Breast epithelium (tissue), 3 donors: ENCODE measurements around the gene AFAP1.

Source experiments
- POLR2A ChIP-seq: fragments of 450-650 bp; IDR thresholded peaks from one replicate; pipeline ENCODE4 v1.6.1; 2016; ENCODE audit warnings: antibody characterized with exemption, mild to moderate bottlenecking, moderate library complexity
- POLR2AphosphoS5 ChIP-seq, 3 donors: sonication (generic); formaldehyde crosslinking; IDR thresholded peaks; one replicate each; pipeline ENCODE4 v1.6.1; 2017; ENCODE audit warnings: antibody characterized with exemption in 3 of 3
- TF ChIP-seq, protein P1 (sequence below), 3 donors: fragments of 450-650 bp; IDR thresholded peaks; one replicate each; pipeline ENCODE4 v1.5.1; 2016 to 2017; ENCODE audit warnings: antibody characterized with exemption in 3 of 3, mild to moderate bottlenecking in 3 of 3, moderate library complexity in 3 of 3

DNA sequence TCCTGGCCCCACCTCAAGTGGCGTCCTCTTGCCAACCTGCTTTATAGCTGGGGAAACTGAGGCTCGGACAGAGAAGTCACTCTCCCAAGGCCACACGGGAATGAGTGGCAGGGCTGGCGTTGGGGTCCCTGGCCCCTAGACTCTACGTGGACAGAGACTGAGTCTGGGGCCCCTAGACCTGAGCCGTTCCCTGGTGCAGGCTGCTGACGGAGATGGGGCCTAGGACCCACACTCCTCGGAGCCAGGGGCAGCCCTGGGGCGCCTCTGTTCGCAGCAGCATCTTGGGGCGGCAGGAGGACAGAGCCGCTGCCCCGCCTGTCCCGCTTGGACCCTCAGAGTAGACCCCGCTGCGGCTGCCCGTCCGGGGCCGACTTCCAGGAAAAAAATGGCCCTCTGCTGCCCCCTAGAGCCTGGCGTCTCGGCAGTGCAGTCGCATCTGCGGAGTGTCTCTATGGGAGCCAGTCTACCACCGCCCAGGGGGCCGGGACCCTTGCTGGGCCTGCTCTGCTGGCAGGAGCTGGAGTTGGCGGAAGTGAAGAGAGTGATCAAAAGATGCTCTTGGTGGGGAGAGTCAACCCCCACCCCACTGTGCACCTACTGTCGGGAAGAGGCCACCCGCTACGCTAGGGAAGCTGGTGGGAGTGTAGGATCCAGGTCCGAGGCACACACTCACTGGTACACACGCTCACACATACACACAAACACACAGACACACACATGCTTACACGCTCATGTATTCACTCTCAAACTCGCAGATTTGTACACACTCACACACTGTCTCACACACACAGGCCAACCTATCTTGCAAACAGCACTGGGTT is 220.1 kb downstream of the AFAP1 start:
- TF ChIP-seq, protein P1, sequence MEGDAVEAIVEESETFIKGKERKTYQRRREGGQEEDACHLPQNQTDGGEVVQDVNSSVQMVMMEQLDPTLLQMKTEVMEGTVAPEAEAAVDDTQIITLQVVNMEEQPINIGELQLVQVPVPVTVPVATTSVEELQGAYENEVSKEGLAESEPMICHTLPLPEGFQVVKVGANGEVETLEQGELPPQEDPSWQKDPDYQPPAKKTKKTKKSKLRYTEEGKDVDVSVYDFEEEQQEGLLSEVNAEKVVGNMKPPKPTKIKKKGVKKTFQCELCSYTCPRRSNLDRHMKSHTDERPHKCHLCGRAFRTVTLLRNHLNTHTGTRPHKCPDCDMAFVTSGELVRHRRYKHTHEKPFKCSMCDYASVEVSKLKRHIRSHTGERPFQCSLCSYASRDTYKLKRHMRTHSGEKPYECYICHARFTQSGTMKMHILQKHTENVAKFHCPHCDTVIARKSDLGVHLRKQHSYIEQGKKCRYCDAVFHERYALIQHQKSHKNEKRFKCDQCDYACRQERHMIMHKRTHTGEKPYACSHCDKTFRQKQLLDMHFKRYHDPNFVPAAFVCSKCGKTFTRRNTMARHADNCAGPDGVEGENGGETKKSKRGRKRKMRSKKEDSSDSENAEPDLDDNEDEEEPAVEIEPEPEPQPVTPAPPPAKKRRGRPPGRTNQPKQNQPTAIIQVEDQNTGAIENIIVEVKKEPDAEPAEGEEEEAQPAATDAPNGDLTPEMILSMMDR (IDR thresholded peaks at IDR 0.05) = peak; percentile 59 to 70 (median 63)
- TF ChIP-seq POLR2A (no peak), POLR2AphosphoS5 (IDR thresholded peaks at IDR 0.05) (no peak)
